ENCODE measurements around the gene XPO5.

- TF ChIP-seq CTCF (IDR thresholded peaks at IDR 0.05; ENCODE audit: low read depth, low read length, poor library complexity, severe bottlenecking) (no peak), EZH2phosphoT487 (IDR thresholded peaks at IDR 0.05; ENCODE audit: borderline replicate concordance, low read length) (no peak)
These were observed 2.9 kb upstream of the XPO5 start for GRCh38 chr6:43578748-43579147.
